Measurements from ENCODE around the gene HOXA7. TPM values are rescaled to one million over a fixed set of nuclear protein-coding genes. Genes with fewer than 3 reads are reported as not detected.

HOXA7 gene
- total RNA-seq, 1 donor from 2014 or later, result 1.5 TPM

DNA sequence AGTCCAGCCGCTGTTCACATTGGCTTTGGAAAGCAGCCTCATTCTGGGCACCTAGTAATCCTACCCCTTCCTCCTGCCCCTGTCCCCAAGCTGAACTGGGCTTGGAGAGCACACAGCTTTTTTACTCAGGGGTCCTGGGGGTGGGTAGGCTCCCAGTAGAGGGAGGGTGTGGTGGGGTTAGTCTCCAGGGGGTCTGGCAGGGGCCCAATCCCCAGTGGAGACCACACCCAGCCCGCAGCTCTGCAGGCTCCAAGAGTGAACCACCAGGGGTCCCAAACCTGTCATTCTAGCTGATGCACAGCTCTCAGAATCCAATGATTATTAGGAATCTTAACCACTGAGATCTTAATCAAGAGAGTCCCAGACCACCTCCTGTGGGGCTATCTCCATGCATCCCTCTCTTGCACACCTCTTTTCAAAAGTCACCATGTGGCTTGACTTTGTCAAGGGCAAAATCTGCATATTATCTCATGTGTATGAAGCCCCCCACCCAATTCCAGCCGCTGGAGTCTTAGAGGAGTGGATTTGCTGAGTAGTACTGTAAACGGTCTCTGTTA lies 25.9 kb upstream of the HOXA7 start:
- no peak for DNase-seq

DNA sequence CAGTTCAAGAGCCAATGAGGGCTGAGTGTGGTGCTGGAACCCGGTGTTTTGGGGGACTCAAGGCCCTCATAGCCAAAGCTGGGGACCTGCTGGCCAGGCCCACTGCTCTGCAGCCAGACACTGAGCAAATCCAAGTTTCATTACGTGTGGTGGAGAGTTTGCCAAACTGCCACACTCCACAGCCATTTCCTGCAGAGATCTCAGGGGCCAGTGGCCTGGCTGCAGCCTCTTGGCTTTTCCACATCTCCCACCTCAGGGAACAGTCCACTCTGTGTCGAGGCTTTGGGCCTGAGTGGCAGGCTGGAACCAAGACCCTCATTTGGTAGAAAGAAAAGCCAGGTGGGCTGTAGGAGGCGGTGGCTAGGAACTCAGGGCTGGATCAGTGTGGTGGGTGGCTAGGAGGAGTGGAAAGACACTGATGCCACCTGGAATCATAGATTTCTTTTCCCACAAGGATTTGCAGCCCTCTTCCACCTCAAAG lies 25.4 kb upstream of the HOXA7 start:
- DNase-seq, result no peak

DNA sequence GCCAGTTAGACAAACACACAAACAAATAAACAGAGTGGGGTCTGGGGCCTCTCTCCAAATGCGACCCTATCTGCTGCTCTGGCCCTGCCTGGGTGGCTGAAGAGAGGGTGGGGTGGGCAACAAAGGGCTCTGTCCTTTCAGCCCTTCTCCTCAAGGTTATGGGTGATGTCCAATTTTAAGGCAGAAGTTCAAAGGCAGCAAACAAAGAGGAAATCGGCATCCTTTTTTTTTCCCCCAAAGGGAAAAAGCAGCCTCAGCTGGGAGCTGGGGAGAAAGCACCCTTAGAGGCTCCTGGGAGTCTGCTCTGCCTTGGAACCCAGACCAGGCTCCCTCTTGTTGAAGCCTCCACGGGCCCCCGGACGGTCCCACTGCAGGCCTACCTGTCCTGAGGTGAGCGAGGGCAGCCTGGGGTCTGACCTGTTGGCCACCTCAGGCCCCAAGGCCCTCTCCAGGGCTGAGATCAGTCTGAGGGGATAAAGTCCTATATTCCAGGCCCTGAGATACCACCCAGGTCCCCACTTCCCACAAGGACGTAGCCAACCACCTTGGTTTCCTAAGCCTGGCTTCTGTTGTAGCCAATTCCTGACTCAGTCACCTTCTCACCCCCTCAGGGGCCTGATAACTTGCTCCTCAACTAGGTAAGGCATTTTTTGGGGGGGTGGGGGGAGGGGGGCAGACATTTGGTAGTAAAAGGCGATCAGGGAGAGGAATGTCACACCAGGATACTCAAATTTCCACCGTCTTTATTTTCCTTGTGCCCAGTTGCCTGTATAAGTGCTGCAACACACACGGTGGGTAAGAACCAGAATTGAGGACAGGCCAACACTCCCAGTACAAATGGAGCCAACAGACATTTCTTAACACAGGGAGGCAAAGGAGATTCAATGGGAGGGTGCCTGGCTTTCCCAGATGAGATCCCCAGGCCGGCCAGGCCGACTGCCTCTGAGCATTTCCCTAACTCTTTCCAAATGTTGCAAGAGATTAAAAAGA lies 24.3 kb upstream of the HOXA7 start:
- no peak for DNase-seq

DNA sequence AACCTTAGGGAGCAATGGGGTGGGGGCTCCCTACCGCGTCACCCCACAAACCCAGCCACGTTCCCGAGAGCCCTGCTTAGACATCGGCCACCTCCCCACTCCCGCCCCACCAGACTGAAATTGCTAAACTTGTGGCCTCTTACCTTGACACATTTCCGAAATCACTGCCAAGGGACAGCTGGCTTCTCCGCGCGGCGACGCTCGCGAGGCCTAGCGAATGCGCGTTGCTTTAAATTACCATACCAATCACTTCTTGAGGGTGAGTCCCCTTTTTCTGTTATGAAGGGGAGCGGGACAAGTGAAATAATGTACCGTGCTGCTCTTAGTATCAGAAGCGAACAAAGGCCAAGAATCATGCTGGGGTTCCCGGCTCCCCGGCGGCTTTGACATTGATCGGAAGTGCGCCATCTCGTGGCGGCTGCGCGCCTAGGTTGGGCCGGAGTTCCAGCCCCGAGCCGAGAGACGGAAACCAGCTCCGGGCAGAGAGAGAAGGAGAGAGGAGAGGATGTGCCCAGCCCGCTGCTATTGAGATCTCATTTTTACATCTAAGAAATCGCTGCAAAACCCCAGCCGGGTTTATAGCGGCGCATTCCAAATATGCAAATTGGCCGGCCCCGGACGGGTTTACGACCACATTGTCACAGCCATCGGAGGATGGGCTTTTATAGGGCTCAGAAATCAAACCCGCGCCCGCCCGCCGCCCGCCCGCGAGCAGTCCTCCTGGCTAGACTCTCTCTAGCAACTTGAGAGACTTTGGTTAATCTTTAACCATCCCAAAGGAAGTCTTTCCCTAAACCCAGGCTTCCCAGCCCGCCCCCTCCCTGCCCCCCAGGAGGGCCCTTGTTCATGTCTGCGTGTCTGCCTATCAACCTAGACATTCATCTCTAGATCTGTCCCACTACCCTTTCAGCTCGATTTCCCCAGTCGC lies 23.3 kb upstream of the HOXA7 start:
- DNase-seq, result peak; percentile 84

DNA sequence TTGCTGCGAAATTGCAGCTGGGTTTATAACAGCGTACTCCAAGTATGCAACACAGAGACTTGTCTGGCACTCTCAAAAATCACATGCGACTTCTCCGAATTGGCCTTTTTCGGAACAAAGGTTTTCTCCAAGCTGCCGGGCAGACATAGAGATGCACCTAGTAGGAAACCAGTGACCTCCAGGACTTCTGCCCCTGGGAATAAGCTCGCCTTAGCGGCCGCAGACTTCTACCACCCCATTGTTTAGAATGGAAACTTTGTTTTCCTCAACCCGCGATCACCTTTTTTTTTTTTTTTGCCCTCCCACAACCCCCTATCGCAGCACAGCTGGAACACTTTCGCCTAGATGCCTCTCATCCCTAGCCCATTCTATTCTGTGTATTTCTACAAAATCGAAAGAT lies 22.6 kb upstream of the HOXA7 start:
- DNase-seq, result peak; percentile 59

DNA sequence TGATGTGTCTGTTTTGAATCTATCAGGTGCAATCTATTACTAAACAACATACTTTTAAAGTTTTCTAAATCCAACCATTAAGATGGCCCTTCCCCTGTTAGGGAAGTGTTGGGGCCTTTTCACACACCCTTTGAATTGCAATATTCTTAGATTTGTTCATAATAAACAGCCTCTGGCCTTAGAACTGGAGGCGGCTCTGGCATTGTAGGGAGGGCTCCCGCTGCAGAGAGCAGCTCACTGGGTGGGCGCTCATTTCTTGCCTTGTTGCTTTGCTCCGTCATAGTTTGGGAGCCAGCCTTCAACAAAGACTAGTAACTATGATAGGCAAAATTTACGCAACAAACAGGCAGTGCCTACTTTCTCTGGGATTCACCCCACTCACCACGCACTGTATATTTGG lies 21.9 kb upstream of the HOXA7 start:
- no peak for DNase-seq

DNA sequence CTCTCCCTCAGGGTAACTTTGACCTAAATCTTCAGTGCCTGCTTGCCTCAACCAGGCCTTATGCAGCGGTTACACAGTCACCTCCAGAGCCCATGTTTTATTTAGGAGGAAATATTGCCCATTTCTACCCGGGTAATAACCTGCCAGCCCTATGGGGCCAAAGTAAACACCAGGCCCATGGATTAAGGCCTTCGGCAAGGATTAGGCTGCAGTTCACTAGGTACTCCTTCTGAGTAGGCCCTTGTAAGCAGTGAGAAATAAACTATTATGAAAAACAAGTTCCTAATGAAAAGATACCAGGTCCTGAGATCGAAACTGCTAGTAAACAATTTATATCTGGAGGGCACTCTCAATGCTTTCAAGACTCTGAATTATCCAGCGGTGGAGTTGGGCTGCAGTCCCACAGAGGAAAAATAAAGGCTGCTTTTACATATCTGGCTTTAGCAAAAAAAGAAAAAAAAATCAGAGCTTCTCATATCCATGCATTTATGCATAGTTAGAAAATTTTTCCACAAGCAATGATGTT lies 21.4 kb upstream of the HOXA7 start:
- no peak for DNase-seq

DNA sequence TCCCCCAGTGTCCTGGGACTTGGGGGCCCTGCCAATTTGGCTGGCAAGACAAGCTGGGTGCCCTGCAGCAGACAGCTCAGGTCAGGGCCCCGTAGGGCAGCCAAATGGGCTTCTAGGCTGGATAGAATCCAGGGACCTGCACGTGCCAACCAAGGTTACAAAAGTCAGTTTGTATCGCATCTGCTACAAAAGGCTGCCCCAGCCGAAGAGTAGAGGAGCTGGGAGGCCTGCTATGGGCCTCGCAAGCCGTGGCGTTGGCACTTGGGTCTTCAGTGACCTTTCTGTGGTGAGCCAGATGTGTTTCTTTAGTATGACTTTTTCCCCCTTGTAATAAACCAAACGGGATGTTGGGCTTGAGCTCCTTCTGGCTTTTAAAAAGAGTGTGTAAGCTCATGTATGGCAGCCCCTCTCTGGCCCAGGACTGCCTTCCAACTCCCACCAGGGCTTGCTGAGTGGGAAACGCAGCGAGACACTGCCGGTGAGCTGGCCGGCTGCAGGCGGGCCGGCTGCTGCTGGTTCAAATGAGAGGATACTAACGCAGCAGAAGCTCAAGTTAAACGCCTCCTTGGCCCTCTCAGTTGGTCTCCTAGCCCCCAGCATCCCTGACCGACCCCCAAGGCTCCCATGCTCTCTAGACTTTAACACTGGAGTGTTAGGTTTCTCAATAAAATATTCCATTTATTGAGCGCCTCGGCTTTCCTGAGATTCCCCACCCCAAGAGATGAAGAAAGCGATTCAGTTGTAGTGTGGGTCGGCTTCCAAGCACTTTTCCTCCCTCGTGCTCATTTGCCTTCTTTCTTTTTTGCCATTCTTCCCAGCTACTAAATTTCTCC lies 20.7 kb upstream of the HOXA7 start:
- DNase-seq, result no peak

DNA sequence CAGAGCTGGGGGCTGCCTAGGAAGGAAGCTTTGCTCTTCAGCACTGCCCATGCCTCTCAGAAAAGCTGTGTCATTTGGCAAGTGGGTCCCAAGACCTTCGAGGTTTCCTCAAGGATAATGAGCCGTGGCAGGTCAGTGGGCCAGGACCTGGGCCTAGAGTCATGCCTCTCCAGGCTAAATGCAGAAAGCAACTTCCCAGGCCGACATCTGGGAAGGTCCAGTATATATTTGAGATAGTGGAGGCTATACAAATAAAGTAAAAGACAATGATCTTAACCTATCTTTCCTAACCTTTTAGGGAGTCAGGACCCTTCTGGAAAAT lies 20.0 kb upstream of the HOXA7 start:
- DNase-seq, result no peak

DNA sequence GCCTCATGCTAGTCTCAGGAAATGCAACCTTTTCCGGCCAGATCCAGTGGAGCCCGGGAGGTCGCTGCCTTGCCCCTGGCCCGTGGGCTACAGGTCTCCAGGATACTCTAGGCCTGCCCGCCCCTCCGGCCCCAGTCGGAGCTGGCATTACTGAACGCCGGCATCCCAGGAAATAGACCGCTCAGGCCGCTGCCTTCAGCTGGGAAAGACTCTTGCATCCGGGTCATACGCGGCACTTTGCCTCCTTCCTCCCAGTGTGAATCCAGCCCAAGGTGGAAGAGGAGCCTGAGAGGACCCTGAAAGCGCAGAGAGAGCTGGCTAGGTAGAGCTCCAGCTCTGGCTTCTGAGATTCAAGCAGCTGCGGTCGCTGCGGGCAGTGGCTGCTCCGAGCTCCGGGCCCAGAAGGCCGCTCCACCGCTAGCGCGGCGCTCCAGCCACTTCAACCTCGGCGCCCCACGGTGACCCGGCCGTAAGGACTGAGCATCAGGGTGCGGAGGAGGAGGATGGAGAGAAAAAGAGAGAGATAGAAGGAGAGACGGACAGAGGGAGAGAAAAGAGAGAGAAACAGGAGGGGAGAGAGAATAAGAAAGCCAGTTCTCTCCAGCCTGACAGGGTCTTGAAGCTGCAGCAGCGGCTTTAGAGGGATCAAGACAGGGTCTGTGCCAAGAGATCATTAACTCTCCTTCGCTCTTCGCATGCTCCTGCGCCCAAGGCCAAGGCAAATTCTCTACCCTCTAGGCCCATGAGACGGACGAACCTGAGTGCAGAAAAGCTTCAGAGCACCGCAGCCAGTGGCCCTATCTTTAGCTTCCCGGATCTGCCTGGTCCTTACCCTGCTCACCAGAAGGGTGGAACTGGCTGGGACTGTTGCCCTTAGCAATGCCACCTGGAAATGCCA lies 19.4 kb upstream of the HOXA7 start:
- DNase-seq, result no peak

DNA sequence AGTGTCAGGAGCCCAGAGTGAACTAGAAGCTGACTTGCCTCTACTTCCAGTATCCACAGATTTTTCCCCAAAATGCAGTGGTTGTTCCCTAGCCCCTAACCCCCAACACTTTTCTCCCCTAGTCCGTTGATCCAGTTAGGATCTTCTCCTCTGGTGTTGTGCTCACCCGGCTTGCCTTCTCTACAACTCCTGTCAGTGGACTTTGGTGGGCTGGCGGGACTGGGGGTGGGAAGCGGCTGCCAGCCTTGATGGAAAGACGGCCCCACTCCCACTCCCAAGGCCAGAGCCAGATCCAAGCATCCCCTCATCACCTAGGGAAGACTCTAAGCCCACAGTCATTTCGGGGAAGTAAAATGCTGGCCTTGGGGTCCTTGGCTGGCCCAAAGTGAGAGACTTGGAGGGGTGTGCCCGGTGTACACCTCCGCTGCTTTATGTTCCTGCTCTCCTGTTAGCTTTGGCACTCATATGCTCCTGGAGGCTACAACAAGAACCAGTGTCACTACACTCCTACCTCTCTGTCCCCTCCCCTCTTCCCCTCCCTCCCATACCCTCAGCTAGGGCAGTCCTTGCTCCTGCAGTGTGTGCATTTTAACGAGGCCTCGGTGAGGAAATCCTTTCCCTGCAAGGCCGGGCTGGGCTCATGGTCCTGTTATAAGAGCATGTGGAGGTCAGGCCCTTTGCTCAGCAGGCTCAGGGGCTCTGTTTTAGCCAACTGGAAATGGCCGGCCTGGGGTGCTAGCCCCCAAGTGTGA lies 18.6 kb upstream of the HOXA7 start:
- DNase-seq, result no peak

DNA sequence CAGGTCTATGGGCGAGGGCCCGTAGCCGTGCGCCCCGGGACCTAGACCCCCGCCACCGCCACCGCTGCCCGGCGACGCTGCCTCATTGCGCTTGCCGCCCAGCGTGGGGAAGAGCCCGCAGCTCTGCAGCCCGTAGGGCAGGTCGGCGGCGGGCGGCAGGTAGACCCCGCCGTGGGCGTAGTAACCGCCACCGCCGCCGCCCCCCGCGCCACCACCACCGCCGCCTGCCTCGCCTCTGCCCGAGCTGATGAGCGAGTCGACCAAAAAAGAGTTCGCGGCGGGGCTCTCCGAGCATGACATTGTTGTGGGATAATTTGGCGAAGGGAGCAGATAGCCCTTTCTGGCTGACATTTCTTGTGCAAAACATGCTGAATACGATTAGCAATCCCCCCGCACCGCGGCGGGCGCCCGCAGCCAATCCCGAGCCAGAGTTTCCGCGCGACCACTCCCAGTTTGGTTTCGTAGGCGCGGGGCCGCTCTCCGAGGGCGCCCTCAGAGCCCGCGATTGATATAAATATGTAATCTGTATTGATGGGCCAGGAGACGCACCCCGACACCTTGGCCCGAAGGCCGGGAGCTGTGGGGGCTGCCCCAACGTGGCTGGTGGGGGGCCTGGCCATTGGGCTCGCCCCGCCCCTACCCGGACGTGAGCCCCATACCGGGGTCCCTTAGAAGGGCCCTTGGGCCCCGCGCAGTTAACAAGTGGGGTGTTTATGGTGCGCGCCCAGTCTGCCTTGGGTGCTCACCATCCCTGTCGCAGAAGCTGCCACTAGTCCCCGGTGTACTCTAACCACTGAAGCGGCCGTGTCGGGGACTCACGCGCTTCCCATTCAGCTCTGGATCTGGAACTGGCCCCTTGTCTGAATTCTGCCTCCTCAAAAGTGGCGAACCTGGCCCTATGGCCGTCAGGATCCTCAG lies 17.7 kb upstream of the HOXA7 start, which contains the start of gene HOXA10:
Gene HOXA10, minus strand, starts transcription at position 365 of the 918 bp plus-strand sequence. Its CDS starts 14 bp downstream, at position 351.
- peak; percentile 85 for DNase-seq

DNA sequence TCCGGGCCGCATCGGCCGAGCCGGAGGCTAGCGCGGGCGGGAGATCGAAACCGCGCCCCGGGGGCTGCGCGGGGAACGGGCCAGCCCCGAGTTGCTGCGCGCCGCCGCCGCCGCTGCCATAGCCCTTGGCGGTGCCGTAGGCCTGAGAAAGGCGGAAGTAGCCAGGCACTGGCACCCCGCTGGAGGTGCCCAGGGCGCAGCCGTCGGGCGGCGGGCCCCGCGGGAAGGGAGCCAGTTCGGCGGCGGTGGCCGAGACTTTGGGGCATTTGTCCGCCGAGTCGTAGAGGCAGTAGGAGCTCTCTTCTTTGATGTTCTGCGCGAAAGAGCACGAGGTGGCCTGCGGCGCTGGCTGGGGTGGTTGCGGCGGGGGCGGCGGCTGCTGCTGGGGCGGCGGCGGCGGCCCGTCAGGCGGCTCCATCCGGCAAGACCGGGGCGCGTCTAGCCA lies 17.1 kb upstream of the HOXA7 start:
- no peak for DNase-seq

DNA sequence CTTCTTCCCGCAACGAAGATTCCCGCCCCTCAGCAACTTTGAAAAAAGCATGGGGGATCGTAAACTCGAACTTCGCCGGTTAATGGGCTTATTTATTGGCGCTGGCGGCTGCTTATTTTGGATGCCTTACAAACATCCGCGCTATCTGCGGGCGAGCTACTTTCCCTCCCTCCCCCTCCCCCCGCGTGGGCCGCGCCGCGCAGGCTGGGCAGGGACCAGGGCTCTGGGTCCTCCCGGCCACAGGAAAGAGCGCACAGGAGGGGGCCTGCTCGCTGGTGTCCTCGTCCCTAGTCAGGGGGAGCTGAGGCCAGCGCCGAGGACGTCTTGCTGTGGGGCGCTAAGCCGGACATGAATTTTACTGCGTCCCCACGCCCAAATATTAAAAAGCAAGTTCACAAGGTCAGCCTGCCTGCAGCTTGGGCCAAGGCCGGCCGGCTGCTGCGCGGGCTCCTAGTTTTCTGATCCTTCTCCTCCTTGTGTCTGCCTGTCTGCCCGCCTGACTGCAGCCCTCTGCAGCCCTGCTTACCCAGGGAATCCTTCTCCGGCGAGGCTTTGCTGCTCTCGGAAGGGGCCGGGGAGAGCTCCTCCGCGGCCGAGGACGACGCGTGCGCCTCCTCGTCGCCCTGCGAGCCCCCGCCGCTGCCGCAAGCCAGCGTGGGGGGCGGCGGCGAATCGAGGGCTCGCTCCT lies 16.5 kb upstream of the HOXA7 start:
- DNase-seq, result peak; percentile 60

DNA sequence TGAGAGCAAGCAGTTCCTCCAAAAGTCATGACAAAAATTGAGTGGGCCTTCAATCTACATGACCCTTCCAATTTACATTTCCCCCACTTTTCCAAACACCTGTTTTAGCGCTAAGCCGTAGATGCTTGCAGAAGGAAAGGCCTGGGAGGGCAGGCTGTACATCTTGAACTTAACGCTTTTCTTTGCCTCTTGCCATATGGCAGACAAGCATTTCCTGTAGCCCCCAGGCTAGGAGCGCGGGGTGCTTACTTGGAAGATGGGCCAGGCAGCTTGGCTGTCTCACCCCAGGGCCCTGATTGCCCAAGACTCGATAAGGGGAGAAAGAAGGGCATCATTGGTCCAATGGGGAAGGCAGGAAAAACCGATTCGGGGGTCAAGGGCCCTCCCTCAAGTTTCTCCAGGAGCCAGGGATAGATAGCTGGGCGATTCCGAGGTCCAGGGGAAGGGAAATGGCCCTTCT lies 15.9 kb upstream of the HOXA7 start:
- no peak for DNase-seq

DNA sequence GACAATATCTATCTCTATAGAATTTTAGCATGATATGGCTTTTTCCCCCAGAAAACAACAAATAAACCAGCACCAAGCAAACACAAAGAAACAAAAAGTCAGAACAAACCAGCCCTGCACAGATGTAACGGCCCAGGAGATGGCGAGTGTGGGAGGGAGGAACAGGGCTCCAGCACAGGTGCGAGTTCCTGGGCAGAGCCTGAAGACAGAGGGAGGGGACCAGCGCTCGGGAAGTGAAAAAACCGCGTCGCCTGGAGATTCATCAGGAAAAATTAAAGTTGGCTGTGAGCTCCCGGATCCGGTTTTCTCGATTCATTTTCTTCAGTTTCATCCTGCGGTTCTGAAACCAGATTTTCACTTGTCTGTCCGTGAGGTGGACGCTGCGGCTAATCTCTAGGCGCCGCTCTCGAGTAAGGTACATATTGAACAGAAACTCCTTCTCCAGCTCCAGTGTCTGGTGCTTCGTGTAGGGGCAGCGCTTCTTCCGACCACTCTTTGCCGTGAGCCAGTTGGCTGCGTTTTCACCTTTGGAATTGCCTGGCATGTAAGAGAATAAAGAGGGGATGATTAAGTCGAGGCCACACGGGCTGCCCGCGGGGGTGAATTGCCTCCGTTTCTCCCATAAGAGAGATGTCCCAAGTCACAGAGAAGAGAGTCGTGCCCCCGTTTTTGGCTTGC lies 15.3 kb upstream of the HOXA7 start:
- DNase-seq, result no peak

DNA sequence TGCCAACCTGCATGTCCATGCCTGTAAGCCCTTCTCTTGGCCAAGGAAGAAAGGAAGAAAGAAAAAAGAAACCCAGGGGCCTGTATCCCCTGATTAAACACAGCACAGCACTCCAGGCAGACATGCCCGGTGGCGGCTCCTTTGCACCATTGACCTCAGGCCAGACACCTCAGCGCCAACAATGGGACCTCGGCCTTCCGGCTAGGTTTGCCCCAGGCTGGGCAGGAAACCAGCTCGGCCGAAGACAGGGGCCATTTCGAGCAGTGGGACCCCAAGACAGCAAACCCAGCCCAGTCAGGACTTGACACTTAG lies 14.8 kb upstream of the HOXA7 start:
- DNase-seq, result no peak
